Activated CD4-positive, alpha-beta T cell treated with anti-CD3 and anti-CD28 coated beads for 24 hours (primary cell): ENCODE results near the gene SPNS2.

Source experiments
- DNase-seq, 2 donors: peaks; one replicate each; pipeline ENCODE4 v3.0.0-alpha.2; 2020; ENCODE audit warnings: low read depth in 2 of 2

The SPNS2 gene

GRCh38 chr17:4498461-4499397, at the start of gene SPNS2:
Gene SPNS2 (plus strand): TSS chr17:4498881. CDS start chr17:4499048, 167 bp downstream.
- peak; percentile 31 to 37 for DNase-seq

- DNase-seq, result no peak
These were observed 48.9 kb upstream of the SPNS2 start for GRCh38 chr17:4449736-4450135.

GRCh38 chr17:4450710-4451316, 47.9 kb upstream of the SPNS2 start:
- no peak for DNase-seq

- no peak for DNase-seq
These were observed 44.7 kb upstream of the SPNS2 start for GRCh38 chr17:4453812-4454591.

- DNase-seq, result no peak
These were observed 38.0 kb upstream of the SPNS2 start for GRCh38 chr17:4460661-4461060.

- DNase-seq, result no peak
These were observed 34.7 kb upstream of the SPNS2 start for GRCh38 chr17:4463818-4464476.

GRCh38 chr17:4465786-4466185, 32.9 kb upstream of the SPNS2 start:
- DNase-seq, result no peak

- DNase-seq, result no peak
These were observed 31.4 kb upstream of the SPNS2 start for GRCh38 chr17:4467287-4467686.

- DNase-seq, result no peak
These were observed 29.1 kb upstream of the SPNS2 start for GRCh38 chr17:4469552-4469951.

- no peak for DNase-seq
These were observed 26.4 kb upstream of the SPNS2 start for GRCh38 chr17:4472286-4472685.

- no peak for DNase-seq
These were observed 24.6 kb upstream of the SPNS2 start for GRCh38 chr17:4474093-4474492.

GRCh38 chr17:4475001-4475400, 23.7 kb upstream of the SPNS2 start:
- DNase-seq, result no peak

- no peak for DNase-seq
These were observed 23.2 kb upstream of the SPNS2 start for GRCh38 chr17:4475463-4475862.

GRCh38 chr17:4476017-4476416, 22.7 kb upstream of the SPNS2 start:
- DNase-seq, result no peak

- DNase-seq, result no peak
These were observed 22.1 kb upstream of the SPNS2 start for GRCh38 chr17:4476511-4477070.

GRCh38 chr17:4477255-4477791, 21.4 kb upstream of the SPNS2 start:
- no peak for DNase-seq

GRCh38 chr17:4478318-4478830, 20.3 kb upstream of the SPNS2 start:
- DNase-seq, result no peak

- DNase-seq, result no peak
These were observed 19.2 kb upstream of the SPNS2 start for GRCh38 chr17:4479340-4479981.

- no peak for DNase-seq
These were observed 18.5 kb upstream of the SPNS2 start for GRCh38 chr17:4479982-4480751.
